ENCODE measurements around the gene CLCN7.

GRCh38 chr16:1495211-1495888 is 20.5 kb upstream of the CLCN7 start:
- TF ChIP-seq POLR2A (IDR thresholded peaks at IDR 0.05) (no peak), CTCF (IDR thresholded peaks at IDR 0.05) (no peak)

Measured in thyroid gland (tissue), 4 donors.